NOMO-1 (cell line): Measurements from ENCODE around the gene ID2.
"Not testable (repeated sequence)": the region's sequence is repeated elsewhere in the genome, so short reads cannot be mapped to it uniquely, and the experiment has no call there.

Experiments used
- DNase-seq, 2 experiments: peaks; one replicate each; lab custom pipeline; 2025; ENCODE audit not compliant: unreplicated experiment in 2 of 2; lab: John Stamatoyannopoulos, UW

Gene ID2

GRCh38 chr2:8725838-8726237, 44.0 kb downstream of the ID2 start:
- DNase-seq: no peak

GRCh38 chr2:8728305-8729015, 46.6 kb downstream of the ID2 start:
- no peak for DNase-seq

GRCh38 chr2:8729101-8729500, 47.2 kb downstream of the ID2 start:
- DNase-seq: not testable (repeated sequence)

- no peak for DNase-seq
Observed at GRCh38 chr2:8729939-8730338, 48.1 kb downstream of the ID2 start.

- DNase-seq: no peak
Observed at GRCh38 chr2:8732601-8733000, 50.7 kb downstream of the ID2 start.
